K562 (cell line): ENCODE results near the gene NKIRAS1. TPM values are rescaled to one million over a fixed set of nuclear protein-coding genes. Genes with fewer than 3 reads are reported as not detected.

Source experiments
- ATAC-seq: fragments of 200-7000 bp; cut with Tn5 transposase; 3 replicates; pipeline ENCODE4 v1.9.1; 2020; ENCODE audit warnings: moderate library complexity
- BruUV-seq: library from RNA; stranded (reverse); fragments of 400-500 nt; replicated peaks from 2 replicates; lab custom pipeline; 2021; lab: Mats Ljungman, UMichigan
- CTCF ChIA-PET: fragments of 300-600 bp; formaldehyde crosslinking; extraction: SDS; loops from one replicate; lab custom pipeline; 2021; ENCODE audit warnings: low intra/inter-chr PET ratio; lab: Yijun Ruan, JAX
- POLR2A ChIA-PET: fragments of 300-600, 350-650 bp; sonication (Branson Sonifier 250); formaldehyde crosslinking; extraction: SDS; loops from one replicate; lab custom pipeline; 2021; ENCODE audit warnings: antibody characterized with exemption, inconsistent platforms; lab: Yijun Ruan, JAX
- DNase-seq, 4 experiments: peaks; one replicate each; pipeline versions ENCODE4 v3.0.0 to v3.0.0-alpha.2; 2011 to 2018; ENCODE audit warnings: low spot score in 3 of 4, mixed read lengths in 3 of 4; ENCODE audit errors: extremely low read depth in 1 of 4
- FAIRE-seq: peaks from 2 replicates; lab custom pipeline; 2011; peaks lifted over from hg19 to GRCh38; lab: Jason Lieb, UNC
- H2AFZ ChIP-seq: 2 replicates; pipeline ENCODE4 v1.6.0; 2011; ENCODE audit warnings: low read depth, low read length, control low read depth, inconsistent platforms
- H3K27ac ChIP-seq: fragments of 200-600 bp; 3 replicates; pipeline ENCODE4 v1.8.0; 2011; ENCODE audit warnings: low read depth, mild to moderate bottlenecking, control low read depth, inconsistent platforms, low read length, moderate library complexity, mixed read lengths; ENCODE audit errors: extremely low read depth
- H3K27me3 ChIP-seq, 2 experiments: fragments of 300-600 bp in 1 of 2; 2 replicates in 1 of 2; 3 replicates in 1 of 2; pipeline versions ENCODE4 v1.6.0 to v1.8.0; 2011; ENCODE audit warnings: inconsistent platforms in 2 of 2, low read length in 2 of 2, mild to moderate bottlenecking in 1 of 2, mixed read lengths in 1 of 2, moderate library complexity in 1 of 2; ENCODE audit not compliant: control insufficient read depth in 2 of 2, insufficient read depth in 2 of 2
- H3K36me3 ChIP-seq: fragments of 300-600 bp; 3 replicates; pipeline ENCODE4 v1.8.0; 2011; ENCODE audit warnings: mild to moderate bottlenecking, low read length, inconsistent platforms; ENCODE audit not compliant: control insufficient read depth, insufficient read depth
- H3K4me1 ChIP-seq, 2 experiments: fragments of 200-600 bp in 1 of 2; replicated peaks in 1 of 2; 2 replicates in 1 of 2; 3 replicates in 1 of 2; pipeline versions ENCODE4 v1.5.1 to v1.8.0; 2011; ENCODE audit warnings: inconsistent platforms in 2 of 2, low read length in 2 of 2, mild to moderate bottlenecking in 1 of 2, mixed read lengths in 1 of 2, moderate library complexity in 1 of 2; ENCODE audit not compliant: control insufficient read depth in 2 of 2, insufficient read depth in 2 of 2
- H3K4me2 ChIP-seq: 2 replicates; pipeline ENCODE4 v1.6.1; 2011; ENCODE audit warnings: low read length, control low read depth, inconsistent platforms, mixed read lengths; ENCODE audit not compliant: insufficient read depth
- H3K4me3 ChIP-seq: fragments of 200-600 bp; sonication (generic), shearing (Covaris generic); 2 replicates; pipeline ENCODE4 v1.5.1; 2016; ENCODE audit warnings: control low read depth, inconsistent platforms
- H3K79me2 ChIP-seq: fragments of 200-600 bp; 3 replicates; pipeline ENCODE4 v1.8.0; 2011; ENCODE audit warnings: low read length, inconsistent platforms; ENCODE audit not compliant: control insufficient read depth, insufficient read depth
- H3K9ac ChIP-seq, 2 experiments: 2 replicates each; pipeline versions ENCODE4 v1.6.0 to v1.6.1; 2011; ENCODE audit warnings: low read depth in 2 of 2, low read length in 2 of 2, control low read depth in 1 of 2, inconsistent platforms in 1 of 2, mild to moderate bottlenecking in 1 of 2, mixed read lengths in 1 of 2; ENCODE audit not compliant: insufficient read depth in 1 of 2
- H3K9me1 ChIP-seq: one replicate; pipeline ENCODE4 v1.6.0; 2011; ENCODE audit warnings: inconsistent platforms, mild to moderate bottlenecking, low read length, moderate library complexity; ENCODE audit not compliant: control insufficient read depth, insufficient read depth
- H3K9me3 ChIP-seq: replicated peaks from 2 replicates; pipeline ENCODE4 v1.5.1; 2011; ENCODE audit warnings: low read depth, low read length, inconsistent platforms; ENCODE audit not compliant: control insufficient read depth, insufficient read depth
- H4K20me1 ChIP-seq: replicated peaks from 2 replicates; pipeline ENCODE4 v1.6.1; 2011; ENCODE audit warnings: low read length, inconsistent platforms, mixed read lengths; ENCODE audit not compliant: control insufficient read depth, insufficient read depth
- BCOR ChIP-seq: fragments of 450-650 bp; IDR thresholded peaks from 2 replicates; pipeline ENCODE4 v1.6.1; 2016
- CC2D1A ChIP-seq: fragments of 450-650 bp; IDR thresholded peaks from 2 replicates; pipeline ENCODE4 v1.6.1; 2017; ENCODE audit warnings: mild to moderate bottlenecking
- CEBPG ChIP-seq, 3 experiments: fragments of 200-800 bp in 1 of 3; sonication (Bioruptor generic) in 1 of 3; sonication (generic) in 1 of 3; formaldehyde crosslinking in 1 of 3; IDR thresholded peaks in 2 of 3; conservative IDR thresholded peaks in 1 of 3; 2 replicates each; pipeline versions ENCODE4 v1.6.1 to v1.8.0; 2016 to 2022; ENCODE audit warnings: missing compliant biosample characterization in 2 of 3, missing genetic modification characterization in 2 of 3, mild to moderate bottlenecking in 1 of 3, missing genetic modification reagents in 1 of 3
- CHD1 ChIP-seq: fragments of 200-600 bp; sonication (generic); IDR thresholded peaks from one replicate; pipeline ENCODE4 v1.6.1; 2012; ENCODE audit warnings: mild to moderate bottlenecking, moderate library complexity, low read length, inconsistent platforms
- EGR1 ChIP-seq: fragments of 450-650 bp; conservative IDR thresholded peaks from 2 replicates; pipeline ENCODE4 v1.6.1; 2017; ENCODE audit warnings: mild to moderate bottlenecking
- EHMT2 ChIP-seq: fragments of 450-650 bp; IDR thresholded peaks from 2 replicates; pipeline ENCODE4 v1.6.1; 2018; ENCODE audit warnings: antibody characterized with exemption
- FOXJ2 ChIP-seq: fragments of 200-800 bp; sonication (Bioruptor generic); IDR thresholded peaks from 2 replicates; pipeline ENCODE4 v1.6.1; 2016; ENCODE audit warnings: missing genetic modification characterization, missing compliant biosample characterization
- HLTF ChIP-seq: fragments of 450-650 bp; IDR thresholded peaks from 2 replicates; pipeline ENCODE4 v1.6.1; 2016
- LARP7 ChIP-seq: fragments of 450-650 bp; IDR thresholded peaks from 2 replicates; pipeline ENCODE4 v1.6.1; 2016
- PHF21A ChIP-seq: fragments of 450-650 bp; IDR thresholded peaks from 2 replicates; pipeline ENCODE4 v1.6.1; 2017; ENCODE audit warnings: low read depth, borderline replicate concordance
- RAD51 ChIP-seq: fragments of 450-650 bp; IDR thresholded peaks from 2 replicates; pipeline ENCODE4 v1.7.1; 2016; ENCODE audit warnings: low read depth, mild to moderate bottlenecking, borderline replicate concordance
- RBM39 ChIP-seq: fragments of 200-400 bp; formaldehyde crosslinking; optimal IDR thresholded peaks from 2 replicates; pipeline ENCODE3; 2018; ENCODE audit warnings: low read depth, low read length
- SAP30 ChIP-seq: fragments of 200-600 bp; sonication (generic); IDR thresholded peaks from 2 replicates; pipeline ENCODE4 v1.6.1; 2012; ENCODE audit warnings: borderline replicate concordance, low read depth, mild to moderate bottlenecking, moderate library complexity, low read length, control low read depth, inconsistent platforms; ENCODE audit not compliant: insufficient read depth, poor library complexity, severe bottlenecking
- SMARCA4 ChIP-seq: fragments of 450-650 bp; IDR thresholded peaks from 2 replicates; pipeline ENCODE4 v1.6.1; 2016
- SMARCE1 ChIP-seq: fragments of 450-650 bp; IDR thresholded peaks from 2 replicates; pipeline ENCODE4 v1.7.1; 2016; ENCODE audit warnings: mild to moderate bottlenecking
- ZNF165 ChIP-seq: fragments of 250-450 bp; sonication (Bioruptor Pico); IDR thresholded peaks from 2 replicates; pipeline ENCODE4 v1.4.0; 2020; ENCODE audit warnings: borderline replicate concordance
- WGBS: fragments of 100-300 bp; shearing (Covaris generic); methylation state at CpG from one replicate; pipeline ENCODE4 v1.1.6; 2016; ENCODE audit warnings: low coverage, mixed read lengths; ENCODE audit not compliant: insufficient coverage; ENCODE audit errors: missing lambda C conversion rate; 5-methylcytosine and 5-hydroxymethylcytosine counted together
- in situ Hi-C: fragments of 300-500 bp; cut with MboI; formaldehyde crosslinking; loops from 4 replicates; pipeline ENCODE4 v1.15.0; 2018; ENCODE audit warnings: inconsistent platforms, mixed read lengths
- intact Hi-C: fragments of 100-400 bp; cut with micrococcal nuclease; formaldehyde crosslinking; loops from 2 replicates; pipeline ENCODE4 v1.14.2; 2022
- polyA plus RNA-seq, 8 experiments: library from polyadenylated mRNA; depleted of rRNA in 4 of 8; stranded (reverse) in 5 of 8; unstranded in 3 of 8; fragments of >200 nt; fragmentation: Nextera tagmentation in 2 of 8; fragmentation: Illumina TruSeq in 1 of 8; extraction: Ambion mirVana in 2 of 8; extraction: Trizol in 1 of 8; gene quantifications; 2 replicates each; pipeline versions ENCODE4 v1.2.1 to v1.2.3, GENCODE V29; 2011 to 2014; ENCODE audit warnings: inconsistent platforms in 1 of 8, missing spikeins in 1 of 8
- total RNA-seq, 7 experiments: library from RNA; depleted of rRNA in 6 of 7; stranded (reverse); fragments of >200 nt in 6 of 7; fragmentation: Illumina TruSeq in 2 of 7; extraction: Trizol in 2 of 7; gene quantifications; 2 replicates each; pipeline versions ENCODE4 v1.2.1 to v1.2.3, GENCODE V29; 2011 to 2021; ENCODE audit warnings: low replicate concordance in 1 of 7
- TF ChIP-seq, protein P1 (sequence below): fragments of 450-650 bp; IDR thresholded peaks from 2 replicates; pipeline ENCODE4 v1.6.1; 2016; ENCODE audit warnings: antibody characterized with exemption
- TF ChIP-seq, protein P2 (sequence below): sonication (generic); formaldehyde crosslinking; IDR thresholded peaks from 2 replicates; pipeline ENCODE4 v1.8.1; 2023; ENCODE audit warnings: mild to moderate bottlenecking, missing genetic modification reagents
- TF ChIP-seq, protein P3 (sequence below): fragments of 250-450 bp; sonication (Bioruptor Pico); IDR thresholded peaks from 2 replicates; pipeline ENCODE4 v1.5.0; 2021

Gene NKIRAS1
- total and polyA plus RNA-seq, 9 of the 15 experiments (the other 6 are each of a cell fraction or from before 2014, with no cell fraction given) = 5.1 to 10.3 (median 6.3) TPM

DNA sequence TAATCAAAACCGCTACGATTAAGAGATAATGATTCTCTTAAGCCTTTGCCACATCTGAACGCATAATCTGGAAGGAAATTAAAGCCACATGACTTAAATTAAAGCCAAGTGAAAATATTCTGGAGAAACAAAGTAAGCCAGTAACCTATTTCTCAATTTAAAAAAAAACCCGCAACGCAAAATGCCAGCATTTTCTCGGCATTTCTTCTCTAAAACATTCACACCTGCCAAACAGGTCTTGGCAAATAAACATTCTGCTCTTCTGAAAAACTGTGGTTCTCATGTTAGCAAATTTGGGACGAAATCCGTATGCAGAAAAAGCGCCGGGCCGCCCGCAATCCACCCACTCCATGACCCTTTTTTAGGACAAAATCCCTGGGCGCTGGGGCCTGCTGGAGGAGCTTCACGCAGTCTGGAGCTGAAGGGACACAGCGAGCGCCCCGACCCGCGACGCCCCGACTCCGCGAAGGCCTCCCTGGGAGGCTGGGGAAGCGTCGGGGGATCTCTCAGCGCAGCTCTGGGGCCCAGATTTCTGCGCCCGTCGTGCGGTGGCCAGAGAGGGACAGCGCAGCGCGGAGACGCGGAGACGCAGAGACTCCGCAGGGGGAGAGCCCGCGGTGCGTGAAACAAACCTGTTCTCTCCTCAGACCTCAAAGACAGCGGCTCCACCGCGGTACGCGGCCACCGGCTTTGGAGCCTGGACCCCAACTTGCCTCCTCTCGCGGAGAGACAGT is 471 bp downstream of the NKIRAS1 start:
- no peak for FAIRE-seq
- no peaks in the 10 kb centered on the region for H3K9me3 ChIP-seq
- peak in 2 of 4 experiments; percentile 52 to 71 for DNase-seq
- TF ChIP-seq PHF21A = peak; percentile 48; the same call in 1 of the 2 replicates
- TF ChIP-seq, protein P1, sequence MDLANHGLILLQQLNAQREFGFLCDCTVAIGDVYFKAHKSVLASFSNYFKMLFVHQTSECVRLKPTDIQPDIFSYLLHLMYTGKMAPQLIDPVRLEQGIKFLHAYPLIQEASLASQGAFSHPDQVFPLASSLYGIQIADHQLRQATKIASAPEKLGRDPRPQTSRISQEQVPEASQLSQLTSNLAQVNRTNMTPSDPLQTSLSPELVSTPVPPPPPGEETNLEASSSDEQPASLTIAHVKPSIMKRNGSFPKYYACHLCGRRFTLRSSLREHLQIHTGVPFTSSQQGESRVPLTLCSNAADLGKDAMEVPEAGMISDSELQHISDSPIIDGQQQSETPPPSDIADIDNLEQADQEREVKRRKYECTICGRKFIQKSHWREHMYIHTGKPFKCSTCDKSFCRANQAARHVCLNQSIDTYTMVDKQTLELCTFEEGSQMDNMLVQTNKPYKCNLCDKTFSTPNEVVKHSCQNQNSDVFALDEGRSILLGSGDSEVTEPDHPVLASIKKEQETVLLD = peak; percentile 77
- TF ChIP-seq EGR1 = peak; percentile 39; the same call in 1 of the 2 replicates
- TF ChIP-seq, protein P2, sequence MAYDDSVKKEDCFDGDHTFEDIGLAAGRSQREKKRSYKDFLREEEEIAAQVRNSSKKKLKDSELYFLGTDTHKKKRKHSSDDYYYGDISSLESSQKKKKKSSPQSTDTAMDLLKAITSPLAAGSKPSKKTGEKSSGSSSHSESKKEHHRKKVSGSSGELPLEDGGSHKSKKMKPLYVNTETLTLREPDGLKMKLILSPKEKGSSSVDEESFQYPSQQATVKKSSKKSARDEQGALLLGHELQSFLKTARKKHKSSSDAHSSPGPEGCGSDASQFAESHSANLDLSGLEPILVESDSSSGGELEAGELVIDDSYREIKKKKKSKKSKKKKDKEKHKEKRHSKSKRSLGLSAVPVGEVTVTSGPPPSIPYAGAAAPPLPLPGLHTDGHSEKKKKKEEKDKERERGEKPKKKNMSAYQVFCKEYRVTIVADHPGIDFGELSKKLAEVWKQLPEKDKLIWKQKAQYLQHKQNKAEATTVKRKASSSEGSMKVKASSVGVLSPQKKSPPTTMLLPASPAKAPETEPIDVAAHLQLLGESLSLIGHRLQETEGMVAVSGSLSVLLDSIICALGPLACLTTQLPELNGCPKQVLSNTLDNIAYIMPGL (CRISPR knock-in tag) = 0 out of 2 replicates have a peak, but pooled peaks have one; percentile 80
- TF ChIP-seq HLTF = peak; percentile 19; the same call in 1 of the 2 replicates
- TF ChIP-seq, protein P3, sequence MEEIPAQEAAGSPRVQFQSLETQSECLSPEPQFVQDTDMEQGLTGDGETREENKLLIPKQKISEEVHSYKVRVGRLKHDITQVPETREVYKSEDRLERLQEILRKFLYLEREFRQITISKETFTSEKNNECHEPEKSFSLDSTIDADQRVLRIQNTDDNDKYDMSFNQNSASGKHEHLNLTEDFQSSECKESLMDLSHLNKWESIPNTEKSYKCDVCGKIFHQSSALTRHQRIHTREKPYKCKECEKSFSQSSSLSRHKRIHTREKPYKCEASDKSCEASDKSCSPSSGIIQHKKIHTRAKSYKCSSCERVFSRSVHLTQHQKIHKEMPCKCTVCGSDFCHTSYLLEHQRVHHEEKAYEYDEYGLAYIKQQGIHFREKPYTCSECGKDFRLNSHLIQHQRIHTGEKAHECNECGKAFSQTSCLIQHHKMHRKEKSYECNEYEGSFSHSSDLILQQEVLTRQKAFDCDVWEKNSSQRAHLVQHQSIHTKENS (CRISPR knock-in tag) = no peak
- TF ChIP-seq CEBPG (CRISPR knock-in tag; IDR thresholded peaks at IDR 0.05) = peak; percentile 37; the same call in 1 of the 2 replicates
- no peak for TF ChIP-seq CEBPG (tag; conservative IDR thresholded peaks at IDR 0.05 in 1 of 2, IDR thresholded peaks at IDR 0.05 in 1 of 2)
- peak; percentile 57 for TF ChIP-seq SAP30
- TF ChIP-seq FOXJ2 (tag) = peak; percentile 74
- no peak for TF ChIP-seq ZNF165
- TF ChIP-seq CHD1 = no peak
- TF ChIP-seq SMARCE1 = peak; percentile 46; the same call in 1 of the 2 replicates
- no peak for TF ChIP-seq RAD51
- peak; percentile 28 for TF ChIP-seq RBM39
- TF ChIP-seq LARP7 = 0 out of 2 replicates have a peak, but pooled peaks have one; percentile 26
- peak; percentile 48; the same call in 1 of the 2 replicates for TF ChIP-seq CC2D1A
- no peak for TF ChIP-seq SMARCA4
- peak; percentile 80 for TF ChIP-seq BCOR
- TF ChIP-seq EHMT2 = no peak

More for the DNA sequence above, 471 bp downstream of the NKIRAS1 start:
- peak overlapping the region; percentile 97 to 99 for H3K9ac ChIP-seq
- CTCF ChIA-PET = no interaction called here
- H3K4me1 ChIP-seq = peaks cover 6 to 19% of the 10 kb centered on the region in 2 experiments
- peak; percentile 77 for ATAC-seq
- H3K4me2 ChIP-seq = peak overlapping the region; percentile 91
- 1% methylated on average over 45 of the region's 48 CpGs for WGBS
- no peaks in the 10 kb centered on the region for H3K9me1 ChIP-seq
- peak overlapping the region; percentile 73 for H3K4me3 ChIP-seq
- H3K27ac ChIP-seq = peak overlapping the region; percentile 91
- POLR2A ChIA-PET = interaction anchor here (0.5 to 7.1 kb wide), 48 partner anchors 10 to 1676 kb away, joined by 3 to 165 read pairs (median 4); no protein-coding TSS in a partner anchor
- intact Hi-C loops = loop anchor here (2.0 to 10.0 kb wide), 2 partner anchors 108 to 578 kb away; partner anchors contain the start of gene THRB
- BruUV-seq = TSS peak; percentile 58
- peaks cover 41% of the 10 kb centered on the region for H3K36me3 ChIP-seq
- peaks cover 60% of the 10 kb centered on the region for H3K79me2 ChIP-seq
- H4K20me1 ChIP-seq = peaks cover 22% of the 10 kb centered on the region
- in situ Hi-C loops = no loop called here
- H2AFZ ChIP-seq = peak overlapping the region; percentile 96
- no peaks in the 10 kb centered on the region for H3K27me3 ChIP-seq
